Measurements from ENCODE around the gene GSE1. TPM values are rescaled to one million over a fixed set of nuclear protein-coding genes. Genes with fewer than 3 reads are reported as not detected.

Gene GSE1
- total and polyA plus RNA-seq, 2 of the 13 experiments (the other 11 are each of a cell fraction or from before 2014, with no cell fraction given) = 16.1 to 31.2 TPM

- TF ChIP-seq ATF6 (CRISPR knock-in tag; conservative IDR thresholded peaks at IDR 0.05) (no peak), HOXA3 (CRISPR knock-in tag; IDR thresholded peaks at IDR 0.05) (peak; percentile 55; the same call in 1 of the 2 replicates), ARHGAP35 (CRISPR knock-in tag; IDR thresholded peaks at IDR 0.05; ENCODE audit: borderline replicate concordance) (no peak), IRF2 (CRISPR knock-in tag; IDR thresholded peaks at IDR 0.05) (peak; percentile 69), MXI1 (IDR thresholded peaks at IDR 0.05; ENCODE audit: borderline replicate concordance, low read depth, low read length) (peak; percentile 87; the same call in 2 of the 3 replicates), TBX3 (IDR thresholded peaks at IDR 0.05; ENCODE audit: borderline replicate concordance) (no peak), FOXJ3 (CRISPR knock-in tag; IDR thresholded peaks at IDR 0.05; ENCODE audit: borderline replicate concordance) (no peak), ZNF629 (CRISPR knock-in tag; conservative IDR thresholded peaks at IDR 0.05) (no peak), NCOA1 (CRISPR knock-in tag; IDR thresholded peaks at IDR 0.05) (no peak), ATF5 (CRISPR knock-in tag; IDR thresholded peaks at IDR 0.05; ENCODE audit: low read depth) (no peak), XBP1 (CRISPR knock-in tag; IDR thresholded peaks at IDR 0.05) (no peak), ZNF572 (CRISPR knock-in tag; IDR thresholded peaks at IDR 0.05) (peak; percentile 18; the same call in 1 of the 2 replicates), ZNF274 (CRISPR knock-in tag; IDR thresholded peaks at IDR 0.05) (no peak), NR2F1 (CRISPR knock-in tag; IDR thresholded peaks at IDR 0.05) (no peak), ZNF512B (CRISPR knock-in tag; IDR thresholded peaks at IDR 0.05; ENCODE audit: borderline replicate concordance) (no peak), WIZ (CRISPR knock-in tag; IDR thresholded peaks at IDR 0.05) (0 out of 2 replicates have a peak, but pooled peaks have one; percentile 41), ZNF704 (CRISPR knock-in tag; IDR thresholded peaks at IDR 0.05; ENCODE audit: borderline replicate concordance) (no peak), ZNF3 (CRISPR knock-in tag; IDR thresholded peaks at IDR 0.05) (no peak), JUN (CRISPR knock-in tag; IDR thresholded peaks at IDR 0.05) (no peak), ZIK1 (CRISPR knock-in tag; IDR thresholded peaks at IDR 0.05; ENCODE audit: borderline replicate concordance, low read depth) (no peak), TRAFD1 (CRISPR knock-in tag; IDR thresholded peaks at IDR 0.05; ENCODE audit: borderline replicate concordance) (no peak)
Measured at GRCh38 chr16:85621698-85622428, 8.7 kb downstream of the GSE1 start (continued).
